Left lung (tissue), 10 donors: ENCODE results near the gene RET. TPM values are rescaled to one million over a fixed set of nuclear protein-coding genes. Genes with fewer than 3 reads are reported as not detected.

Source experiments
- ATAC-seq: fragments of 200-7000 bp; cut with Tn5 transposase; one replicate; pipeline ENCODE4 v1.9.1; 2020; ENCODE audit warnings: moderate library complexity
- DNase-seq, 4 donors: peaks; one replicate each; pipeline ENCODE4 v3.0.0-alpha.2; 2013 to 2020
- H3K27ac ChIP-seq, 2 donors: fragments of 200-600 bp; sonication (generic) in 1 of 2; one replicate each; pipeline versions ENCODE4 v1.5.0 to v1.8.0; 2020 to 2021
- H3K27me3 ChIP-seq, 2 donors: fragments of 200-600 bp; sonication (generic) in 1 of 2; one replicate each; pipeline versions ENCODE4 v1.5.0 to v1.8.0; 2020 to 2021
- H3K36me3 ChIP-seq, 2 donors: fragments of 200-600 bp; sonication (generic) in 1 of 2; one replicate each; pipeline versions ENCODE4 v1.5.0 to v1.8.0; 2020 to 2021
- H3K4me1 ChIP-seq, 2 donors: fragments of 200-600 bp; one replicate each; pipeline ENCODE4 v1.8.0; 2021
- H3K4me3 ChIP-seq, 2 donors: fragments of 200-600 bp; sonication (generic) in 1 of 2; one replicate each; pipeline versions ENCODE4 v1.5.0 to v1.8.0; 2020 to 2021; ENCODE audit warnings: mild to moderate bottlenecking in 1 of 2
- H3K9me3 ChIP-seq, 2 donors: fragments of 200-600 bp; sonication (generic) in 1 of 2; one replicate each; pipeline versions ENCODE4 v1.5.0 to v1.8.0; 2020 to 2021
- CTCF ChIP-seq, 2 donors: fragments of 200-600 bp; sonication (generic) in 1 of 2; IDR thresholded peaks; one replicate each; pipeline versions ENCODE4 v1.5.0 to v1.8.0; 2021; ENCODE audit warnings: antibody characterized with exemption in 2 of 2
- intact Hi-C, 2 donors: fragments of 100-400 bp; cut with DNase I; formaldehyde crosslinking; loops; one replicate each; pipeline versions ENCODE4 v1.11.2 to v1.14.2; 2022
- polyA plus RNA-seq, 6 donors: library from polyadenylated mRNA; unstranded; fragments of 120-200 nt; gene quantifications; one replicate each; pipeline ENCODE4 v1.2.1, GENCODE V29; 2013; ENCODE audit not compliant: insufficient read length in 6 of 6
- total RNA-seq, 2 donors: library from RNA; stranded (reverse); fragmentation: NEBNext Ultra II Directional; extraction: Animal tissue kit (Norgen Biotek cat#: 25700); gene quantifications; one replicate each; pipeline ENCODE4 v1.2.1, GENCODE V29; 2021
- donor health status: DM: no; HTN: yes; CAD: no.
- donor health status: DM: no; HTN: no; CAD: no.

Gene RET
- total and polyA plus RNA-seq, 8 donors, result 0.97 to 3.8 (median 2.0) TPM

GRCh38 chr10:43126759-43127424 lies 50.0 kb downstream of the RET start:
- Histone ChIP-seq H3K4me3 (no peak overlapping the region), H3K27ac (peak overlapping the region in 1 of 2 donors; percentile 48), H3K27me3 (no peaks in the 10 kb centered on the region), H3K4me1 (peaks cover 4 to 28% of the 10 kb centered on the region in 2 donors), H3K9me3 (no peaks in the 10 kb centered on the region), H3K36me3 (no peaks in the 10 kb centered on the region)
- intact Hi-C loops, result no loop called here
- no peak for TF ChIP-seq CTCF (IDR thresholded peaks at IDR 0.05)
- ATAC-seq (no peak), DNase-seq (peak in 1 of 4 donors; percentile 31)

GRCh38 chr10:43127442-43127841 lies 50.6 kb downstream of the RET start:
- Histone ChIP-seq H3K4me3 (no peak overlapping the region), H3K27me3 (no peaks in the 10 kb centered on the region), H3K27ac (peak overlapping the region in 1 of 2 donors; percentile 48), H3K9me3 (no peaks in the 10 kb centered on the region), H3K4me1 (peaks cover 4 to 24% of the 10 kb centered on the region in 2 donors), H3K36me3 (no peaks in the 10 kb centered on the region)
- no peak for TF ChIP-seq CTCF (IDR thresholded peaks at IDR 0.05)
- intact Hi-C loops, result no loop called here
- ATAC-seq (no peak), DNase-seq (peak in 1 of 4 donors; percentile 24)

GRCh38 chr10:43128331-43128730 lies 51.5 kb downstream of the RET start:
- ATAC-seq, result no peak
- Histone ChIP-seq H3K9me3 (no peaks in the 10 kb centered on the region), H3K27me3 (no peaks in the 10 kb centered on the region), H3K27ac (peak overlapping the region in 1 of 2 donors; percentile 87), H3K4me1 (peaks cover 4 to 26% of the 10 kb centered on the region in 2 donors), H3K36me3 (no peaks in the 10 kb centered on the region), H3K4me3 (no peak overlapping the region)
- no peak for TF ChIP-seq CTCF (IDR thresholded peaks at IDR 0.05)
- no peak for DNase-seq
- intact Hi-C loops, result no loop called here

- TF ChIP-seq CTCF (IDR thresholded peaks at IDR 0.05), result no peak
- DNase-seq (no peak), ATAC-seq (peak; percentile 81)
- Histone ChIP-seq H3K9me3 (no peaks in the 10 kb centered on the region), H3K4me3 (no peak overlapping the region), H3K36me3 (no peaks in the 10 kb centered on the region), H3K27me3 (no peaks in the 10 kb centered on the region), H3K27ac (peak overlapping the region; percentile 68 to 87), H3K4me1 (peaks cover 4 to 27% of the 10 kb centered on the region in 2 donors)
- intact Hi-C loops, result no loop called here
Observed at GRCh38 chr10:43128958-43129706, 52.3 kb downstream of the RET start.

- intact Hi-C loops, result no loop called here
- DNase-seq (no peak), ATAC-seq (no peak)
- H3K27me3 ChIP-seq, result no peaks in the 10 kb centered on the region
- H3K36me3 ChIP-seq, result no peaks in the 10 kb centered on the region
- TF ChIP-seq CTCF (IDR thresholded peaks at IDR 0.05), result no peak
- no peak overlapping the region for H3K27ac ChIP-seq
- H3K4me1 ChIP-seq, result peaks cover 4 to 28% of the 10 kb centered on the region in 2 donors
- no peak overlapping the region for H3K4me3 ChIP-seq
- H3K9me3 ChIP-seq, result no peaks in the 10 kb centered on the region
Observed at GRCh38 chr10:43130770-43131171, 53.9 kb downstream of the RET start.
